Mucosa of rectum (tissue), 2 donors: ENCODE measurements around the gene F2.
"Not testable (repeated sequence)": the region's sequence is repeated elsewhere in the genome, so short reads cannot be mapped to it uniquely, and the experiment has no call there.

Experiments
- H3K27ac ChIP-seq, 2 donors: one replicate each; pipeline ENCODE4 v1.7.0; 2013; ENCODE audit warnings: inconsistent platforms in 2 of 2, low read depth in 2 of 2, low read length in 2 of 2
- H3K27me3 ChIP-seq, 2 donors: one replicate each; pipeline ENCODE4 v1.7.0; 2013; ENCODE audit warnings: low read length in 2 of 2; ENCODE audit not compliant: control insufficient read depth in 2 of 2, insufficient read depth in 2 of 2
- H3K36me3 ChIP-seq, 2 donors: one replicate each; pipeline ENCODE4 v1.7.0; 2013; ENCODE audit warnings: low read length in 2 of 2; ENCODE audit not compliant: control insufficient read depth in 2 of 2, insufficient read depth in 2 of 2
- H3K4me1 ChIP-seq, 2 donors: one replicate each; pipeline ENCODE4 v1.7.0; 2013; ENCODE audit warnings: low read length in 2 of 2, mild to moderate bottlenecking in 1 of 2; ENCODE audit not compliant: control insufficient read depth in 2 of 2, insufficient read depth in 2 of 2
- H3K4me3 ChIP-seq, 2 donors: one replicate each; pipeline ENCODE4 v1.7.0; 2013; ENCODE audit warnings: low read length in 2 of 2
- H3K9ac ChIP-seq, 2 donors: one replicate each; pipeline ENCODE4 v1.7.0; 2013; ENCODE audit warnings: low read length in 2 of 2, low read depth in 1 of 2, mild to moderate bottlenecking in 1 of 2
- H3K9me3 ChIP-seq, 2 donors: one replicate each; pipeline ENCODE4 v1.7.0; 2013; ENCODE audit warnings: low read length in 2 of 2; ENCODE audit not compliant: control insufficient read depth in 2 of 2
- donor health status: healthy.
- donor health status: Normal muscosa, but diverticular disease.

The F2 gene

DNA sequence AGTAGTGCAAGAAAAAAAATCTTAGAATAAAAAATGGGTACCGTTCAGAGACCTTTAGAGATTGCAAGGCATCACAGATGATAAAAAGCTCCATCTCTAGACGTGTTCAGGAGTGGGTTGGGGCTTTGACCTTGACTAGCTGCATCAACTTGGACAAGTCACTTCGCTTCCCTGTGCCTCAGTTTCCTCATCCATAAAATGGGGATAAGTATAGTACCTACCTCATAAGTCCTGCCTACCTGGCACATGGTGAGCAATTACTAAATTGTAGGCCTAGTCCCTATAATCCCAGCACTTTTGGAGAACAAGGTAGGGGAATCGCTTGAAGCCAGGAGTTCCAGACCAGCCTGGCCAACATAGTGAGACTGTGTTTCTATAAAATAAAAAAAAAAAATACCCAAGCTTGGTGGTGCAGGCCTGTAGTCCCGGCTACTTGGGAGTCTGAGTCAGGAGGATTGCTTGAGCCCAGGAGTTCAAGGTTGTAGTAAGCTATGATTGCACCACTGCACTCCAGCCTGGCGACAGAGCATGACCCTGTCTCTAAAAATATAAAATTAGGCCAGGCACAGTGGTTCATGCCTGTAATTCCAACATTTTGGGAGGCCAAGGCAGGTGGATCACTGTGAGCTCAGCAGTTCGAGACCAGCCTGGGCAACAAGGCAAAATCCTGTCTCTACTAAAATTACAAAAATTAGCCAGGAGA lies 6.0 kb upstream of the F2 start:
- Histone ChIP-seq H3K4me3 (no peak overlapping the region), H3K36me3 (no peaks in the 10 kb centered on the region), H3K27ac (no peak overlapping the region), H3K9ac (no peak overlapping the region), H3K27me3 (no peaks in the 10 kb centered on the region), H3K9me3 (no peaks in the 10 kb centered on the region), H3K4me1 (peaks cover 0 to 3% of the 10 kb centered on the region in 2 donors)

DNA sequence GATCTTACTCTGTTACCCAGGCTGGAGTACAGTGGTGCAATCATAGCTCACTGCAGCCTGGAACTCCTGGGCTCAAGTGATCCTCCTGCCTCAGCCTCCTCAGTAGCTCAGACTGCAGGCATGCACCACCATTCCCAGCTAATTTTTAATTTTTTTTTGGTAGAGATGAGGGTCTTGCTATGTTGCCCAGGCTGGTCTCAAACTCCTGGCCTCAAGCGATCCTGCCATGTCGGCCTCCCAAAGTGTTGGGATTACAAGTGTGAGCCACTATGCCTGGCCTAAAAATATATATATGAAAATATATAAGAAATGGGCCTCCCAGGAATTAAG lies 1.2 kb upstream of the F2 start:
- not testable (repeated sequence) for H3K9ac ChIP-seq, H3K4me1 ChIP-seq, H3K27me3 ChIP-seq, H3K9me3 ChIP-seq, H3K4me3 ChIP-seq, H3K36me3 ChIP-seq
- H3K27ac ChIP-seq = peak overlapping the region in 1 of 2 donors; percentile 42

DNA sequence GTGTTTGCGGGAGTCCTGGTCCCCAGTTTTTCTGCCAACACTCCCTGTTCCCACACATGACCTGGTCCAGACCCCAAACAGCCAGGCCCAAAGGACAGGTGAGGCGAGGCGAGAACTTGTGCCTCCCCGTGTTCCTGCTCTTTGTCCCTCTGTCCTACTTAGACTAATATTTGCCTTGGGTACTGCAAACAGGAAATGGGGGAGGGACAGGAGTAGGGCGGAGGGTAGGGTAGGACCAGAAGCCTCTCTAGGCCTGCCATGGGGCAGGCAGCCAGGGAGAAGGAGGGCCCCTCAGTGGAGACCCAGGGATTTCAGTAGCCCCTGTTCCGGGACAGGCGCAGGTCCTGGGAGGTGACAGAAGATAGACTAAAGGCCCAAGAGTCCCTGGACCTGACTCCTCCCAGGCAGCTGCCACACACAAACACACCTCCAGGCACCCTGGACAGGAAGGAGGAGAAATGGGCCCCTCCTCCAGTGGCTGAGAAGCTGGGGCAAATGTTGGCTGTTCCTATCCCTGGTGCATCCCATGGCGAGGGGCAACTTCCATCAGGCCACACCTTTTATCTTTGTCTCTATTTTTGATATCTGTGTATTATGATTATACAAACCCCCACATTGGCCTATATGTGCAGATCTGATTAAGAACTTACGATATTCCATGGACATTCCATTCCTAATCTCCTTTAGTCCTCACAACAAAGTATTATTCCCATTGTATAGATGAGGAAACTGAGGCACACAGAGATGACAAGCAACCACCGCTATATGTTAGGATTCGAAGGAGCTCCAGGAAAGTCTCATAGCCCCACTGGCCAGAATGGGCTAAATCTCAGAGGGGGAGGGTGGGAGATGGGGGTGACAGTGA lies 626 bp upstream of the F2 start:
- Histone ChIP-seq H3K27me3 (no peaks in the 10 kb centered on the region), H3K4me1 (peaks cover 3 to 10% of the 10 kb centered on the region in 2 donors), H3K27ac (peak overlapping the region; percentile 56 to 58), H3K4me3 (no peak overlapping the region), H3K9ac (no peak overlapping the region), H3K9me3 (no peaks in the 10 kb centered on the region), H3K36me3 (no peaks in the 10 kb centered on the region)

DNA sequence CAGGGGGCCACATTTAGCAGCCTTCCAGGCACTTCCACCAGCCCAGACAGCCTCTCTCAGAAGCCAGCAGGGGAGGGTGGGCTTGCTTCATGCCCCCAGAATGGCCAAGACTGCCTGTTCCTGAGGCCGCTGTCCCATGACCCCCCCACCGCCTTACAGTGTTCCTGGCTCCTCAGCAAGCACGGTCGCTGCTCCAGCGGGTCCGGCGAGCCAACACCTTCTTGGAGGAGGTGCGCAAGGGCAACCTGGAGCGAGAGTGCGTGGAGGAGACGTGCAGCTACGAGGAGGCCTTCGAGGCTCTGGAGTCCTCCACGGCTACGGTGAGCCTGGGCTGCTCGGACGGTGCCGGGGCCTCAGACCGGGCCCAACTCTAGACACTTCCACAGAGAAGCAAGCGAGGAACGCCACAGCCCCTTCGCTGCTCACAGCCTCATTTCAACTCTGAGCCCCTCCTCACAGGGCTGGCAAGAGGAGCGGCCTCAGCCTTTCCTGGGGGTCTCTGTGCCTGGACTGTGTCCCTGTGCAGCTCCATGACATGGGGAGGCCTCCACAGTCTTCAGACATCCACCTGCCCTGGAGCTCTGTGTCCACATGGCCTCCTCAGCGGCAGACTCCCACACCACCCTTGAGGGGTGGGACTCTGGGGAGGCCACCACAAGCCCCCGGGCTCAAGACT lies 668 bp downstream of the F2 start:
- Histone ChIP-seq H3K9ac (no peak overlapping the region), H3K27me3 (no peaks in the 10 kb centered on the region), H3K4me3 (no peak overlapping the region), H3K4me1 (peaks cover 3 to 10% of the 10 kb centered on the region in 2 donors), H3K27ac (no peak overlapping the region), H3K36me3 (no peaks in the 10 kb centered on the region), H3K9me3 (no peaks in the 10 kb centered on the region)

DNA sequence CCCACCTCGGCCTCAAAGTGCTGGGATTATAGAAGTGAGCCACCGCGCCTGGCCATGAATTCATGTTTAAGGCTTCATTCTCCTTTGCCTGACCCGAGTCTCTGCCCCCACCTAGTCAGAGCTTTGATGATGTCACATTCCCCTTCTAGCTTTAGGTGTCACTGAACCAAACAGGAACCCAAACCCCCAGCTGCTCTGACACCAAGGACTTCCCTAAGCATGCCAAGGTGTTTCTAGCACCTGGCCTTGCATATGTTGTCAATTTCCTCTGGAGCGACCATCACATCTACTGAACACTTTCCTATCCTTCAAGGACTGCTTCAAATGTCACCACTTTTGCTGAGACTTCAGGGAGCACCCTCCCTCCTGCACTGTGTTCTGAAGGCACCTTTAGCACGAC lies 2.3 kb downstream of the F2 start:
- no peaks in the 10 kb centered on the region for H3K9me3 ChIP-seq
- no peaks in the 10 kb centered on the region for H3K36me3 ChIP-seq
- H3K27me3 ChIP-seq = no peaks in the 10 kb centered on the region
- H3K9ac ChIP-seq = no peak overlapping the region
- H3K27ac ChIP-seq = no peak overlapping the region
- H3K4me3 ChIP-seq = no peak overlapping the region
- peaks cover 3 to 10% of the 10 kb centered on the region in 2 donors for H3K4me1 ChIP-seq

DNA sequence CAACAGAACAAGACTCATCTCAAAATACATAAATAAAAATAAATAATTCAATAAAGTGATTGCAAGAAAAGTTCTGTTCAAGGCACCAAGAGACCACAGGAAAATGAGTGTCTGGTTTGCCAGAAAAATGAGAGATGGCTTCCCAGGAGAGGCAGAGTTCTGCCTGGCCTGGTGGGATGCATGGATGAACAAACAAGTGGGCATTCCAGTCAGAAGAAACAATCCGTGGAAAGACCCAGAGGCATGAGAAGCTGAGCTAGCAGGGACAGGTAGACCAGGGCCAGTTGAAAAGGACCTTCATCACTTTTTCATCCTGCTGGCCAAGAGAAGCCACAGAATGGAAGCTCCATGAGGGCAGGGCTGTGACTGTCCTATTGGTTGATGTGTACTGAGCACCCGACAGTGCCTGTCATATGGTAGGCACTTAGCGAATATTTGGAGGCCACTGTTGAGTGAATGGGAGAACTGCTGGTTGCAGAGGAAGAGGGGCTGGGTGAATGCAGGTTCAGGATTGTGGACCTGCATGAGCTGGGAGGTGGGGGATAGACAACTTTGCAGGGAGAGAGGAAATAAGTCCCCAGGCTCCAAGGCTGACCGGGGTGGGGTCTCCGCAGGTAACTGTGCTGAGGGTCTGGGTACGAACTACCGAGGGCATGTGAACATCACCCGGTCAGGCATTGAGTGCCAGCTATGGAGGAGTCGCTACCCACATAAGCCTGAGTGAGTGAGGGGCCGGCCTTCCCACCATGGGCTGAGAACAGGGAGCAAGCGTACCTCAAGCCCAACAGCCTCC lies 3.7 kb downstream of the F2 start:
- Histone ChIP-seq H3K4me3 (no peak overlapping the region), H3K27ac (no peak overlapping the region), H3K36me3 (no peaks in the 10 kb centered on the region)

DNA sequence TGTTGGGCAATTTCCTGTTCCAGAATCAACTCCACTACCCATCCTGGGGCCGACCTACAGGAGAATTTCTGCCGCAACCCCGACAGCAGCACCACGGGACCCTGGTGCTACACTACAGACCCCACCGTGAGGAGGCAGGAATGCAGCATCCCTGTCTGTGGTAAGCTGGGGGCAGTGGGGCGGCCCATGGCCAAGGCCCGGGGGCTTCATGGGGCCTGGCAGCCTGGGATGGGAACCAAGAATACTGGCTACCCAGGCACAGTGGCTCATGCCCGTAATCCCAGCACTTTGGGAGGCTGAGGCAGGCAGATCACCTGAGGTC lies 4.3 kb downstream of the F2 start:
- H3K9me3 ChIP-seq = no peaks in the 10 kb centered on the region
- H3K9ac ChIP-seq = no peak overlapping the region
- H3K27me3 ChIP-seq = no peaks in the 10 kb centered on the region
- H3K36me3 ChIP-seq = no peaks in the 10 kb centered on the region
- H3K27ac ChIP-seq = no peak overlapping the region
- H3K4me3 ChIP-seq = no peak overlapping the region
- peaks cover 2 to 4% of the 10 kb centered on the region in 2 donors for H3K4me1 ChIP-seq

More for the DNA sequence above, 3.7 kb downstream of the F2 start:
- Histone ChIP-seq H3K4me1 (peaks cover 3 to 9% of the 10 kb centered on the region in 2 donors), H3K9ac (no peak overlapping the region), H3K9me3 (no peaks in the 10 kb centered on the region), H3K27me3 (no peaks in the 10 kb centered on the region)

DNA sequence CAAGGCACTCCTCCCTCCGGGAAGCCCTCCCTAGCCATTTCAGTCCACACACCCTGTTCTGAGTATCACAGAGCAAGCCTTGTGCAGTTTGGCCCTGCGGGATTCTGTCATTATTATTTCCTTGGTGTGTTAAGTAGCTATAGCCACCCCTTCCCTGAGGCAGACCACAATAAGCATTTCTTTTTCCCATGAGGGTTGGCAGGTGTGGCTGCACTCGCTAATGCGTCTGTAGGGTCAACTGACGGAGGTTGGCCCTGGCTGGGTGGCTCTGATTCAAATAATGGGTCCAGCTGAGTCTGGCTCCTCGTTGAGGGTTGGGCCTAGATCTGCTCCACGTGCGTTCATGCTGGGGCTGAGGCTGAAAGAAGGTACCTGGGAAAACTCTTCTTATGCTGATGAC lies 5.1 kb downstream of the F2 start:
- H3K27ac ChIP-seq = no peak overlapping the region
- H3K9ac ChIP-seq = no peak overlapping the region

DNA sequence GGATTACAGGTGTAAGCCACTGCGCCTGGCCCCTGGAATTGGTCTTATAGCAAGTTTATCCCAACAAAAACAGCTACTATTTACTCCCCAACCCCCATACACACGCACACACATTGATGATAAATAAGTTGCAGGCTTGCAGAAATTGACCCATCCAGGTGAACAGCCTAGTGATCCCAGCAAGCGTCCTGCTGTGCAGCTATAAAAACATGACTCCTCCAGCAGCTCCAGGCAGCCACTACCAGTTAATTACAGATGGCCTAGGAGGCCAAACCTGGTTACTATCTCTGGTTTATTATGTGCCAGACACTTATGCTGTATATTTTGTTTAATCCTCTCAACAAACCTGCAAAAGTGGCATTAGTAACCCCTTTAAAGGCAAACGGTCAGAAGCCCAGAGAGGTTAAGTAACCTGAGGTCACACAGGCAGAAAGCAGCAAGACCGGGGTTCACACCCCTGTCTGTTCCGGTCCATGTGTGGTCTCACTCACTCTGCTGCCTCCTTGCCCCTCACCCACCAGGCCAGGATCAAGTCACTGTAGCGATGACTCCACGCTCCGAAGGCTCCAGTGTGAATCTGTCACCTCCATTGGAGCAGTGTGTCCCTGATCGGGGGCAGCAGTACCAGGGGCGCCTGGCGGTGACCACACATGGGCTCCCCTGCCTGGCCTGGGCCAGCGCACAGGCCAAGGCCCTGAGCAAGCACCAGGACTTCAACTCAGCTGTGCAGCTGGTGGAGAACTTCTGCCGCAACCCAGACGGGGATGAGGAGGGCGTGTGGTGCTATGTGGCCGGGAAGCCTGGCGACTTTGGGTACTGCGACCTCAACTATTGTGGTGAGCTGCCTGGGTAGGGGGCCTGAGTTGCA lies 6.6 kb downstream of the F2 start:
- Histone ChIP-seq H3K9me3 (no peaks in the 10 kb centered on the region), H3K36me3 (no peaks in the 10 kb centered on the region), H3K27ac (no peak overlapping the region), H3K4me1 (no peaks in the 10 kb centered on the region), H3K4me3 (no peak overlapping the region), H3K27me3 (no peaks in the 10 kb centered on the region), H3K9ac (no peak overlapping the region)

More for the DNA sequence above, 5.1 kb downstream of the F2 start:
- no peaks in the 10 kb centered on the region for H3K36me3 ChIP-seq
- no peaks in the 10 kb centered on the region for H3K27me3 ChIP-seq
- no peaks in the 10 kb centered on the region for H3K9me3 ChIP-seq
- no peaks in the 10 kb centered on the region for H3K4me1 ChIP-seq
- no peak overlapping the region for H3K4me3 ChIP-seq
